Nephron (organoid): ENCODE results near the gene TRAPPC6A.
A peak's percentile ranks its signal among the peaks of the same experiment; 100 is the strongest.

Source experiments
- H3K27ac Mint-ChIP-seq, 3 experiments: 2 replicates each; pipeline ENCODE4 v1.8.0; 2020; ENCODE audit warnings: mixed read lengths in 3 of 3, mild to moderate bottlenecking in 2 of 3, moderate library complexity in 1 of 3
- H3K27me3 Mint-ChIP-seq: 2 replicates; pipeline ENCODE4 v1.8.0; 2021; ENCODE audit warnings: low read depth, mild to moderate bottlenecking, moderate library complexity, mixed read lengths
- H3K36me3 Mint-ChIP-seq: 2 replicates; pipeline ENCODE4 v1.8.0; 2020; ENCODE audit warnings: low read depth, mixed read lengths
- H3K4me1 Mint-ChIP-seq: 2 replicates; pipeline ENCODE4 v1.8.0; 2020; ENCODE audit warnings: mixed read lengths
- H3K4me3 Mint-ChIP-seq, 3 experiments: 2 replicates each; pipeline ENCODE4 v1.8.0; 2020; ENCODE audit warnings: mild to moderate bottlenecking in 3 of 3, mixed read lengths in 3 of 3, moderate library complexity in 2 of 3
- H3K9me3 Mint-ChIP-seq: 2 replicates; pipeline ENCODE4 v1.8.0; 2020; ENCODE audit warnings: mixed read lengths
- CTCF ChIP-seq, 3 experiments: fragments of 200-600 bp; sonication (generic); IDR thresholded peaks; one replicate each; pipeline ENCODE4 v1.5.0; 2021; ENCODE audit warnings: antibody characterized with exemption in 3 of 3; ENCODE audit not compliant: unreplicated experiment in 3 of 3

Gene TRAPPC6A

DNA sequence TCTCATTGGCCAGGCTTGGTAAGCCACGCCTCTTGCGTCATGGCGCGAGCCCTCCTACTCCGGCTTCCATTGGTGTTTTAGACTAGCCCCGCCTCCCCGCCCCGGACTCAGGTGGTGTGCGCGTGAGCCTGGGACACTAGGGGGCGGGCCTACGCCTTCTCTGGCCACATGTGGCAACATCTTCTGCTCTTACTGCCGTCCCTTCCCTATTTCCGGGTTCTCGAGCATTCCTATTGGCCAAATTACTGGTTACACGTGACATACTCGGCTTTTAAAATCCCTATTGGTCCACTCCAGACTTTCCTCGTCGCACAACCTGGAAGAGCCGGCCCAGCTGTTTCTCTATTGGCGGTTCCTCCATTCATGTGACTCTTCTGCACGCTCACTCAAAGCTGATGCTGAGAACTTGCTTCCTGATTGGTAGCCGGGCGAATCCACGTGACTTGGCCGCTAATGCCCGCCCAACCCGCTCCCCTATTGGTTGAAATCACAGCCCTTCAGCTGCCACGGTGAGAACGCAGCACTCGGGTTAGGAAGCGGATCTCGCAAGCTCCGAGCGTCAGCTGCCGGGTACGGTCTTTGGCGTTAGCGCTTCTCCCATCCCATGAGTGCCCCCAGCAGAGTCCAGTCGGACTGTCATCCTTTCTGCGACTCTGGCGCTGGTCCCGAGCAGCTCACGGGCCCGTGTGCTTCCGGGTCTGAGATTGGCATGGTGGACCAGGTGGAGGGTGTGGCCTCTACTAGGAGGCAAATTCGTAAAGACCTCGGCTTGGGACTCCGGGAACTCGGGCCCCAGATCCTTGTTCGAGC, 430 bp upstream of the TRAPPC6A start, which contains the start of gene BLOC1S3:
TSS of gene BLOC1S3 (plus strand) at position 523 of the 810 bp plus-strand sequence. CDS start 513 bp downstream, outside the sequence.
- Mint-ChIP-seq H3K36me3 (peaks cover 4% of the 10 kb centered on the region), H3K4me1 (peaks cover 19% of the 10 kb centered on the region), H3K9me3 (no peaks in the 10 kb centered on the region), H3K27ac (peak within 1 kb of the TSS; percentile 31 to 88 (median 71)), H3K27me3 (no peaks in the 10 kb centered on the region), H3K4me3 (peak within 1 kb of the TSS; percentile 89 to 91 (median 90))
- TF ChIP-seq CTCF (IDR thresholded peaks at IDR 0.05; ENCODE audit: unreplicated experiment in 3 of 3) = peak in 2 of 3 experiments; percentile 25 to 48

DNA sequence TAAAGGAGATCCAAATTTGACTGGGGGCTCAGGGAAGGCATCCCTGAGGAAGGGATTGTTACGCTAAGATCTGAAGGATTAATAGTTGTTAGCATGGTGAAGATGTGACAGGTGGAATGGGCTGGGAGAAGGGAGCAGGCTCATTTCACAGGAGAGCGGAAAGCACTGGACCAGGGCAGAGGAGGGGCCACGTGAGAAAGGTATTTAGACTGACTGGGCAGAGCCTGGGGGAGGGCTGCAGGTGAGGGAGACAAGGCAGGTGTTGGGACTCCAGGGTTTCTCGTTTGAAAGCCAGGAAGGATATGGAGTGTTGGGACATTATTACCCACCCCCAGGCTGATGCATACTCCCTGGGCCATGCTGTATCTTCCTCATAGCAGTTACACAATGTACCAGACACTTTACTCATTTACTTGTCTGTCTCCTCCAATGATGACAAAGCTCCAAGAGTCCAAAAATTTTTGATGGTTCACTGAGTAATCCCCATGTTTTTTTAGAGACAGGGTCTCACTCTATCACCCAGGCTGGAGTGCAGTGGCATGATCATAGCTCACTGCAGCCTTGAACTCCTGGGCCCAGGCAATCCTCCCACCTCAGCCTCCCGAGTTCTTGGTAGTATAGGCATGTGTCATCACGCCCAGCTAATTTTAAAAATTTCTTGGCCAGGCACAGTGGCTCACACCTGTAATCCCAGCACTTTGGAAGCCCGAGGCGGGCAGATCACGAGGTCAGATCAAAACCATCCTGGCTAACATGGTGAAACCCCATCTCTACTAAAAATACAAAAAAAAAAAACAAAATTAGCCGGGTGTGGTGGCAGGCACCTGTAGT, 2.3 kb downstream of the TRAPPC6A start:
- Mint-ChIP-seq H3K9me3 (no peaks in the 10 kb centered on the region), H3K36me3 (no peaks in the 10 kb centered on the region), H3K27ac (peak overlapping the region in 2 of 3 experiments; percentile 40 to 82), H3K27me3 (no peaks in the 10 kb centered on the region), H3K4me3 (peak overlapping the region; percentile 69 to 85 (median 81)), H3K4me1 (peaks cover 11% of the 10 kb centered on the region)
- no peak for TF ChIP-seq CTCF (IDR thresholded peaks at IDR 0.05; ENCODE audit: unreplicated experiment in 3 of 3)

GRCh38 chr19:45173816-45174215, 4.2 kb downstream of the TRAPPC6A start:
- Mint-ChIP-seq H3K27me3 (no peaks in the 10 kb centered on the region), H3K4me1 (peaks cover 11% of the 10 kb centered on the region), H3K4me3 (peak overlapping the region in 1 of 3 experiments; percentile 64), H3K27ac (peak overlapping the region in 1 of 3 experiments; percentile 88), H3K36me3 (no peaks in the 10 kb centered on the region), H3K9me3 (no peaks in the 10 kb centered on the region)
- no peak for TF ChIP-seq CTCF (IDR thresholded peaks at IDR 0.05; ENCODE audit: unreplicated experiment in 3 of 3)

DNA sequence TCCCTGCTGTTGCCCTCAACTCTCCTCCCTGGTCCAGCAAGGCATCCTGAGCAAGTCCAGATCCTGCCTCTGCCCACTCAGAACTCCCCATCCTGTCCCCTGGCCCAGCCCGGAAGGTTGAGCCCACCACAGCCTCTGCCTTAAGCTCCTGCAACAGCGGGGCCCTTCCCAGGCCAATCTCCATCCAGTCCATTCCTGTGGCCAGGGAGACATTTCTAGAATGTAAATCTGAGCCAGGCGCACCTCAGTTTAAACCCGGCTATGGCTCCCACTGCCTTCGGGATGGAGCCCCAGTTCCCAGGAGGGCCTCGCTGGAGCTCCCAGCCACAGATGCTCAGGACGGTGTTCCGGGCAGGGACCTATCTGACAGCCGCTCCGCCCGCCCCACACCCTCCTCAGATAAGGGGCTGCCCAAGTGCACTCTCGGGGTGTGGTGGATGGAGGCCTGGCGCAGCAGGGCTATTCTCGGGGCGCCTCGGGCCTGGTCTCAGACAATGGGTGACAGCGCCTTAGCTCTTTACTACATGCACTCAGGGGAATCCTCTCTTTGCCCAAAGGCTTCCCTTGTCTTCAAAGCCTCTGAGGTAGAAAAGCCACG, 5.3 kb downstream of the TRAPPC6A start:
- H3K27me3 Mint-ChIP-seq = no peaks in the 10 kb centered on the region
- peaks cover 6% of the 10 kb centered on the region for H3K4me1 Mint-ChIP-seq
- H3K4me3 Mint-ChIP-seq = no peak overlapping the region
- H3K9me3 Mint-ChIP-seq = no peaks in the 10 kb centered on the region
- no peak for TF ChIP-seq CTCF (IDR thresholded peaks at IDR 0.05; ENCODE audit: unreplicated experiment in 3 of 3)
- no peaks in the 10 kb centered on the region for H3K36me3 Mint-ChIP-seq
- no peak overlapping the region for H3K27ac Mint-ChIP-seq

DNA sequence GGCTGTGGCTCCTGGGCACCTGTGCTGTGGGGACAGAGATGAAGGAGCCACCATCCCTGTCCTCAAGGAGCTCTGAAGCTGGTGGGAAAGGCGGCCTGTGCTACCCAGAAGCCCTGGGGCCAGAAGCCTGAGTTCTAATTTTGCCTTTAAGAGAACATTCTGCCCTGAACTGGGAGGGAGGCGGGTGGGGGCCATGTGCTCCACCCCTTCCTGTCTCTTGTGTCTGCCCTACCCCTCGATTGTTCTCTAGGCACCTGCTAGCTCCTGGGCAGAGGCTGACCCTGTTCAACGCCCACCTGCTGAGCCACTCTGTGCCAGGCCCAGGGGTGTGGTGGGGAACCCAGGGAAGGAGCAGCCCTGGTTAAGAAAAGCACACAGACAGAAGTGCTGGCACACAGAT, 5.9 kb downstream of the TRAPPC6A start:
- TF ChIP-seq CTCF (IDR thresholded peaks at IDR 0.05; ENCODE audit: unreplicated experiment in 3 of 3) = no peak

More for the DNA sequence above, 5.9 kb downstream of the TRAPPC6A start:
- Mint-ChIP-seq H3K27ac (no peak overlapping the region), H3K9me3 (no peaks in the 10 kb centered on the region), H3K4me1 (peaks cover 6% of the 10 kb centered on the region), H3K36me3 (no peaks in the 10 kb centered on the region), H3K27me3 (no peaks in the 10 kb centered on the region), H3K4me3 (no peak overlapping the region)
